Type B pancreatic cell (in vitro differentiated cells): Measurements from ENCODE around the gene C10orf105. TPM values are rescaled to one million over a fixed set of nuclear protein-coding genes. Genes with fewer than 3 reads are reported as not detected.

Source experiments
- DNase-seq: peaks from one replicate; pipeline ENCODE4 v3.0.0; 2021; ENCODE audit warnings: mixed read lengths; ENCODE audit not compliant: unreplicated experiment; ENCODE audit errors: extremely low spot score
- H3K27ac Mint-ChIP-seq: 2 replicates; pipeline ENCODE4 v1.8.0; 2021; ENCODE audit warnings: mild to moderate bottlenecking, mixed read lengths
- H3K27me3 Mint-ChIP-seq: 2 replicates; pipeline ENCODE4 v1.8.0; 2021; ENCODE audit warnings: mixed read lengths
- H3K36me3 Mint-ChIP-seq: 2 replicates; pipeline ENCODE4 v1.8.0; 2021; ENCODE audit warnings: mixed read lengths
- H3K4me1 Mint-ChIP-seq: one replicate; pipeline ENCODE4 v1.8.0; 2021; ENCODE audit warnings: mixed read lengths; ENCODE audit not compliant: unreplicated experiment
- H3K4me3 Mint-ChIP-seq: 2 replicates; pipeline ENCODE4 v1.8.0; 2021; ENCODE audit warnings: mild to moderate bottlenecking, mixed read lengths
- H3K9me3 Mint-ChIP-seq: 2 replicates; pipeline ENCODE4 v1.8.0; 2021; ENCODE audit warnings: mixed read lengths
- total RNA-seq: library from RNA; stranded (reverse); gene quantifications from 2 replicates; pipeline ENCODE4 v1.2.1, GENCODE V29; 2021; ENCODE audit warnings: low replicate concordance
- TF ChIP-seq, protein P1 (sequence below): fragments of 200-600 bp; sonication (generic); conservative IDR thresholded peaks from 2 replicates; pipeline ENCODE4 v1.5.0; 2021; ENCODE audit warnings: antibody characterized with exemption, mild to moderate bottlenecking

Gene C10orf105
- total RNA-seq, 1 donor from 2014 or later: 0.31 TPM

DNA sequence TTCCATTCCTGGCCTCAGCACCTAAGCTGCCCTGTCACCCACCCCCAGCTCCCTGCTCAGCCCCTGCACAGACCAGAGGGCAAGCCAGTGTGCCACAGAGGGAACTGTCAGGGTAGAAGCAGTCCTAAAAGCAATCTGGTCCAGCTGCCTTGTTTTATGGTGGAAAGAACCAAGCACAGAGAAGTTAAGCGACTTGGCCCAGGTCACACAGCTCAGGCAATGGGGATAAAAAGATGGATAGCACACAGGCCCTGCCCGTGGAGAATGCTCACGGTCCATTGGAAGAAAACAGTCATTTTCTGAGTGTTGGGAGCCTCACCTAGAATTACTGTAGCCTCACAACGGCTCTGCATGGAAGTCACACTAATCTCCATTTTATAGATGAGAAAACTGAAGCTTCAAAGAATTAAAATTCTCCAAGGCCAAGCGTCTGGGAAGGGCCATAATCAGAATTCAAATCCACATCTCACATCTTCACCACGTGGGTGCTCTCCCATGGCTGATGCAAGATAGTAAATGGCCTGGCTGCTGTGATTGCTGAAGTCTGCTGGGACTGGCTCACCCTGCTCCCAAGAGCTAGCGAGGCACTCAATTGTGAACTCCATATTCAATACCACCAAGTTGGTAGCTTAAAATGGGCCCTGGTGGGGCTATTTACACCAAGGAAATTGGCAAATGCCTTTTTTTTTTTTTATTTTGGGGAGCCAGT, 26.8 kb downstream of the C10orf105 start:
- H3K27me3 Mint-ChIP-seq: peaks cover 3% of the 10 kb centered on the region
- H3K36me3 Mint-ChIP-seq: peaks cover 3% of the 10 kb centered on the region
- DNase-seq: no peak
- peaks cover 4% of the 10 kb centered on the region for H3K9me3 Mint-ChIP-seq
- TF ChIP-seq, protein P1, sequence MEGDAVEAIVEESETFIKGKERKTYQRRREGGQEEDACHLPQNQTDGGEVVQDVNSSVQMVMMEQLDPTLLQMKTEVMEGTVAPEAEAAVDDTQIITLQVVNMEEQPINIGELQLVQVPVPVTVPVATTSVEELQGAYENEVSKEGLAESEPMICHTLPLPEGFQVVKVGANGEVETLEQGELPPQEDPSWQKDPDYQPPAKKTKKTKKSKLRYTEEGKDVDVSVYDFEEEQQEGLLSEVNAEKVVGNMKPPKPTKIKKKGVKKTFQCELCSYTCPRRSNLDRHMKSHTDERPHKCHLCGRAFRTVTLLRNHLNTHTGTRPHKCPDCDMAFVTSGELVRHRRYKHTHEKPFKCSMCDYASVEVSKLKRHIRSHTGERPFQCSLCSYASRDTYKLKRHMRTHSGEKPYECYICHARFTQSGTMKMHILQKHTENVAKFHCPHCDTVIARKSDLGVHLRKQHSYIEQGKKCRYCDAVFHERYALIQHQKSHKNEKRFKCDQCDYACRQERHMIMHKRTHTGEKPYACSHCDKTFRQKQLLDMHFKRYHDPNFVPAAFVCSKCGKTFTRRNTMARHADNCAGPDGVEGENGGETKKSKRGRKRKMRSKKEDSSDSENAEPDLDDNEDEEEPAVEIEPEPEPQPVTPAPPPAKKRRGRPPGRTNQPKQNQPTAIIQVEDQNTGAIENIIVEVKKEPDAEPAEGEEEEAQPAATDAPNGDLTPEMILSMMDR: no peak
- H3K27ac Mint-ChIP-seq: no peak overlapping the region
- no peak overlapping the region for H3K4me3 Mint-ChIP-seq
- H3K4me1 Mint-ChIP-seq: peaks cover 6% of the 10 kb centered on the region

DNA sequence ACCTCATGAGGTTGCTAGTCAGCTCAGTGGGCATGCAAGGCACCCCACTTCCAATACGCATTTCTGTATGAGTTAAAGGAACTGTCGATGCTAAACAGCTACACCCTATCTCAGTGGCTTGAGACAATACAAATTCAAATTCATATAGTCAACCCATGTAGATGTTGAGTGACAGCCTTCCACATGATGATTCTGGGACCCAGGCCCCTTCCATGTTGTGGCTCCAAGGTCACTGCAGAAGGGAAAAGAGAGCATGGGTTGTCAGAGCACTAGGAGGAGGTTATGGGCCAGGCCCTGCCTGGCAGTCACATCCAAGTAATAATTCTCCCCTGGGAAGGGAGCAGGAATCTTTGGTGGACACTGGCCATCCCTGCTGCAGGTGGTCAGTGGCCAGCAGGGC, 28.2 kb downstream of the C10orf105 start:
- TF ChIP-seq, protein P1: no peak
- Mint-ChIP-seq H3K9me3 (peaks cover 4% of the 10 kb centered on the region), H3K36me3 (peaks cover 3% of the 10 kb centered on the region), H3K4me1 (peaks cover 11% of the 10 kb centered on the region), H3K4me3 (no peak overlapping the region), H3K27ac (no peak overlapping the region), H3K27me3 (peaks cover 8% of the 10 kb centered on the region)
- no peak for DNase-seq

DNA sequence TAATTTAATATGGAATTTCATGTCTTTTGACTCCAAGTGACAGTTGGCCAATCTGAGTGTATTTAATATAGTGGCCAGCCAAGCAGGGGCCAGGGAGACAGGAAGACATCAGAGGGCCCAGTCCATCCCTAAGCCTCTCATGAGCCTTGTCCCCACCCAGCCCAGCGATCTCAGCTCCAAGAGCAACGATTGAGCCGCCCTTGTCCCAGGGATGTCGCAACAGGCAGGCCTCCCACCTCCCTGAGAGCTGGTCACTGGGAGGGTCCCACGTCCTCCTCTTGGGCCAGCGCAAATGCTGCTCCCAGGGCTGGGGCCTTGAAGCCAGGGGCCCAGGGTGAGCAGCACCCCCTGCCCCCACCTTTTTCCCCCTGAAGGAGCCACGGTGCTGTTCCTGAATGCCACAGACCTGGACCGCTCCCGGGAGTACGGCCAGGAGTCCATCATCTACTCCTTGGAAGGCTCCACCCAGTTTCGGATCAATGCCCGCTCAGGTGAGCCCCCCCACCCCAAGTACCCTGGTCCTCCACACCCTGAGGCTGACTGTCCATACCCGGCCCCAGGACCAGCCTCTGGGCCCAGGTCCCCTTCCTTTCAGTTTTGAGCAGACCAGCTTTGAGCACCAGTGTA, 29.4 kb downstream of the C10orf105 start:
- H3K9me3 Mint-ChIP-seq: peaks cover 4% of the 10 kb centered on the region
- no peak overlapping the region for H3K4me3 Mint-ChIP-seq
- peaks cover 3% of the 10 kb centered on the region for H3K36me3 Mint-ChIP-seq
- H3K4me1 Mint-ChIP-seq: peaks cover 20% of the 10 kb centered on the region
- no peak for DNase-seq
- TF ChIP-seq, protein P1: no peak
- peaks cover 10% of the 10 kb centered on the region for H3K27me3 Mint-ChIP-seq
- H3K27ac Mint-ChIP-seq: no peak overlapping the region

DNA sequence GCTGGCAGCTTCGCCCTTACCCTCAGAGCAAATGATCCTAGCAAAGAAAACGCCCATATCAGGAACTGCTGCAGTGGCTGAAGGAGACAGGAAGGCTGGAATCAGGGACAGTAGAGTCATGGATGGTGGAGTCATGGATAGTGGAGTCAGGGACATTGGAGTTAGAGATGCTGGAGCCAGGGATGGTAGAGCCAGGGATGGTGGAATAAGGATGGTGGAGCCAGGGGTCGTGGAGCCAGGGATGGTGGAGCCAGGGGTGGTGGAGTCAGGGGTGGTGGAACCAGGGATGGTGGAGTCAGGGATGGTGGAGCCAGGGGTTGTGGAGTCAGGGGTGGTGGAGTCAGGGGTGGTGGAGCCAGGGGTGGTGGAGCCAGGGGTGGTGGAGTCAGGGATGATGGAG, 31.3 kb downstream of the C10orf105 start:
- Mint-ChIP-seq H3K4me3 (peak overlapping the region; percentile 56), H3K9me3 (peaks cover 4% of the 10 kb centered on the region), H3K27ac (peak overlapping the region; percentile 81), H3K27me3 (peaks cover 14% of the 10 kb centered on the region), H3K4me1 (peaks cover 14% of the 10 kb centered on the region), H3K36me3 (peaks cover 3% of the 10 kb centered on the region)
- DNase-seq: no peak
- TF ChIP-seq, protein P1: no peak

DNA sequence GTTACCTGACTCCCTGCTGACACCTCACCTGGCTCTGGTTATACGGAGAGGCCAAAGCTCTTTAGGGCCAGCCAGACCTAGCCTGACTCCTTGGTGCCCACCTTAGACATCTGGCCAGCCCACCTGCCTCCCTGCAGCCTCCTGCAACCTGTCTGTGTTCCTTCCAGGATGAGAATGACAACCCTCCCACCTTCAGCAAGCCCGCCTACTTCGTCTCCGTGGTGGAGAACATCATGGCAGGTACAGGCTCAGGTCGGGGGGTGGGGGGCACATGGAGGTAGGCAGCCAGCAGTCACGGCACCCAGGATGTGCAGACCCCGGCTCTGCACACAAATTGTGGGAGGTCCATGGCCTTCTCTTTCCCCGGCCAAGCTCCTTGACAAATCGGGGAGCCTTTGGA, 32.1 kb downstream of the C10orf105 start:
- H3K36me3 Mint-ChIP-seq: peaks cover 3% of the 10 kb centered on the region
- peaks cover 21% of the 10 kb centered on the region for H3K27me3 Mint-ChIP-seq
- peaks cover 14% of the 10 kb centered on the region for H3K4me1 Mint-ChIP-seq
- DNase-seq: no peak
- H3K4me3 Mint-ChIP-seq: no peak overlapping the region
- peak overlapping the region; percentile 81 for H3K27ac Mint-ChIP-seq
- TF ChIP-seq, protein P1: no peak
- H3K9me3 Mint-ChIP-seq: peaks cover 4% of the 10 kb centered on the region
